G401 (cell line): ENCODE results near the gene SPRY1. TPM values are rescaled to one million over a fixed set of nuclear protein-coding genes. Genes with fewer than 3 reads are reported as not detected.

ENCODE experiments used
- DNase-seq: peaks from one replicate; pipeline ENCODE4 v3.0.0-alpha.2; 2015; ENCODE audit warnings: low spot score
- in situ Hi-C: cut with HindIII; loops from 2 replicates; pipeline ENCODE4 v1.10.0; 2016; ENCODE audit warnings: low sequenced_read_pairs, mixed read lengths
- total RNA-seq: library from RNA; depleted of rRNA; stranded (reverse); fragments of >200 nt; shearing (Covaris generic); gene quantifications from 2 replicates; pipeline ENCODE4 v1.2.3, GENCODE V29; 2014

The SPRY1 gene
- total RNA-seq, 1 experiment from 2014 or later, result 69.8 TPM

GRCh38 chr4:123366144-123366748 lies 30.3 kb upstream of the SPRY1 start:
- DNase-seq, result no peak
- in situ Hi-C loops, result no loop called here

GRCh38 chr4:123378794-123379193 lies 17.8 kb upstream of the SPRY1 start:
- DNase-seq, result no peak
- in situ Hi-C loops, result no loop called here

- in situ Hi-C loops, result no loop called here
Measured at GRCh38 chr4:123379392-123379791, 17.2 kb upstream of the SPRY1 start.

GRCh38 chr4:123380728-123381716 lies 15.6 kb upstream of the SPRY1 start:
- in situ Hi-C loops, result no loop called here
- DNase-seq, result no peak

More at GRCh38 chr4:123379392-123379791, 17.2 kb upstream of the SPRY1 start:
- DNase-seq, result no peak

- DNase-seq, result no peak
Measured at GRCh38 chr4:123381996-123382395, 14.6 kb upstream of the SPRY1 start.

GRCh38 chr4:123383566-123383965 lies 13.0 kb upstream of the SPRY1 start:
- in situ Hi-C loops, result no loop called here

More at GRCh38 chr4:123381996-123382395, 14.6 kb upstream of the SPRY1 start:
- in situ Hi-C loops, result no loop called here

GRCh38 chr4:123386609-123387008 lies 10.0 kb upstream of the SPRY1 start:
- in situ Hi-C loops, result no loop called here
- no peak for DNase-seq

More at GRCh38 chr4:123383566-123383965, 13.0 kb upstream of the SPRY1 start:
- no peak for DNase-seq

- peak; percentile 41 for DNase-seq
- in situ Hi-C loops, result no loop called here
Measured at GRCh38 chr4:123390846-123391456, 5.6 kb upstream of the SPRY1 start.

GRCh38 chr4:123393721-123394120 lies 2.9 kb upstream of the SPRY1 start:
- DNase-seq, result no peak
- in situ Hi-C loops, result no loop called here

GRCh38 chr4:123397144-123398065 lies 810 bp downstream of the SPRY1 start:
- DNase-seq, result peak; percentile 62
- in situ Hi-C loops, result no loop called here

- in situ Hi-C loops, result no loop called here
- DNase-seq, result peak; percentile 63
Measured at GRCh38 chr4:123398066-123398852, 1.7 kb downstream of the SPRY1 start.

- in situ Hi-C loops, result no loop called here
- DNase-seq, result peak; percentile 60
Measured at GRCh38 chr4:123398853-123399626, 2.4 kb downstream of the SPRY1 start.

- in situ Hi-C loops, result no loop called here
- peak; percentile 44 for DNase-seq
Measured at GRCh38 chr4:123399627-123400358, 3.2 kb downstream of the SPRY1 start.

- DNase-seq, result no peak
- in situ Hi-C loops, result no loop called here
Measured at GRCh38 chr4:123401271-123402120, 4.9 kb downstream of the SPRY1 start.

GRCh38 chr4:123402121-123402465 lies 5.5 kb downstream of the SPRY1 start:
- in situ Hi-C loops, result no loop called here
- no peak for DNase-seq

GRCh38 chr4:123403080-123403604 lies 6.5 kb downstream of the SPRY1 start:
- no peak for DNase-seq
- in situ Hi-C loops, result no loop called here
